ENCODE measurements around the gene COL26A1. TPM values are rescaled to one million over a fixed set of nuclear protein-coding genes. Genes with fewer than 3 reads are reported as not detected.

COL26A1 gene
- total RNA-seq, 2 experiments from 2014 or later = not detected

- Histone ChIP-seq H3K4me3 (ENCODE audit: low read length) (no peak overlapping the region), H3K27ac (ENCODE audit: low read depth in 1 of 2, low read length in 2 of 2) (no peak overlapping the region), H3K9me3 (ENCODE audit: control insufficient read depth in 1 of 2, insufficient read depth in 1 of 2, low read length in 2 of 2) (no peaks in the 10 kb centered on the region), H3K27me3 (ENCODE audit: control insufficient read depth in 1 of 2, insufficient read depth in 2 of 2, low read length in 2 of 2) (peaks cover 4 to 5% of the 10 kb centered on the region in 2 experiments), H3K36me3 (ENCODE audit: insufficient read depth, low read length) (no peaks in the 10 kb centered on the region), H3K4me1 (ENCODE audit: insufficient read depth, low read length) (no peaks in the 10 kb centered on the region)
- ATAC-seq (ENCODE audit: poor library complexity) (no peak), DNase-seq (no peak)
- peaks cover 6% of the 10 kb centered on the region for H3K4me1 Mint-ChIP-seq (ENCODE audit: low read depth)
- H3K9me3 Mint-ChIP-seq = no peaks in the 10 kb centered on the region
- no peak overlapping the region for H3K27ac Mint-ChIP-seq
- no peak for TF ChIP-seq CTCF (IDR thresholded peaks at IDR 0.05)
- POLR2A ChIA-PET = no interaction called here
- no peak overlapping the region for H3K4me3 Mint-ChIP-seq
- CTCF ChIA-PET = no interaction called here
- no peaks in the 10 kb centered on the region for H3K36me3 Mint-ChIP-seq (ENCODE audit: low read depth)
- intact Hi-C loops (cut with DNase I, micrococcal nuclease) = loop anchor here in 1 of 2 experiments (10.0 kb wide), 1 partner anchor 157 kb away; no protein-coding TSS in a partner anchor
- peaks cover 20% of the 10 kb centered on the region for H3K27me3 Mint-ChIP-seq
These were observed 79.2 kb downstream of the COL26A1 start for GRCh38 chr7:101441890-101442289.

DNA sequence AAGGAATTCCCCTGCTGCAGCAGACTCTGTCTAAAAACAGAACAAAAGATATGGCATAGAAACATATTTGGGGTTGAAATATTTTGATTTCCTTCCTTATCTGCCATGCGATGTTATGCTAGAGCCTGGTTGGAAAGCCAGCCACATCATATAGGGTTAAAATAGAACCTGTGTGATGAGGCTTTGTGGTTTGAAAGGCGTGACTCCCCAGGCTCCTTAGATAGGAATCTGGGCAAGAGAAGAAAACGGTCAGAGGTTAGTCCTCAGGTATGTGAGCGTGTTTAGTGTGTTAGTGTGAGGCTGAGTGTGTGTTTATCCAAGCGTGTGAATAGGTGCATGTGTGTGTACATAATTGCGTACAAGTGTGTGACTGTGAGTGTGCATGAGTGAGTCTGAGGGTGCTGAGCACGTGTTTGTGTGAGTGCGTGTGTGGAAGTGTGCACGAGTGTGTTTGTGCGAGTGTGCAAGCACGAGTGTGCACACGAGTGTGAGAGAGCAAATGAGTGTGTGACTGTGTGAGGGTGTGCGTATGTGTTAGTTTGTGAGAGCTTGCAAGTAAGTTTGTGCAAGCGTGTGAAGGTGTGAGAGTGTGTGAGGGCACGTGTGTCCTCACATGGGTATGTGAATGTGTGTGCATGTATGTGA lies 79.9 kb downstream of the COL26A1 start:
- peaks cover 16% of the 10 kb centered on the region for H3K27me3 Mint-ChIP-seq
- Histone ChIP-seq H3K27ac (ENCODE audit: low read depth in 1 of 2, low read length in 2 of 2) (no peak overlapping the region), H3K9me3 (ENCODE audit: control insufficient read depth in 1 of 2, insufficient read depth in 1 of 2, low read length in 2 of 2) (no peaks in the 10 kb centered on the region), H3K36me3 (ENCODE audit: insufficient read depth, low read length) (no peaks in the 10 kb centered on the region), H3K4me1 (ENCODE audit: insufficient read depth, low read length) (no peaks in the 10 kb centered on the region), H3K4me3 (ENCODE audit: low read length) (no peak overlapping the region), H3K27me3 (ENCODE audit: control insufficient read depth in 1 of 2, insufficient read depth in 2 of 2, low read length in 2 of 2) (peaks cover 0 to 3% of the 10 kb centered on the region in 2 experiments)
- ATAC-seq (ENCODE audit: poor library complexity) (no peak), DNase-seq (no peak)
- CTCF ChIA-PET = no interaction called here
- peaks cover 6% of the 10 kb centered on the region for H3K4me1 Mint-ChIP-seq (ENCODE audit: low read depth)
- TF ChIP-seq CTCF (IDR thresholded peaks at IDR 0.05) = no peak
- H3K36me3 Mint-ChIP-seq (ENCODE audit: low read depth) = no peaks in the 10 kb centered on the region
- H3K27ac Mint-ChIP-seq = no peak overlapping the region
- H3K9me3 Mint-ChIP-seq = no peaks in the 10 kb centered on the region
- intact Hi-C loops (cut with DNase I, micrococcal nuclease) = loop anchor here in 1 of 2 experiments (10.0 kb wide), 1 partner anchor 158 kb away; no protein-coding TSS in a partner anchor
- H3K4me3 Mint-ChIP-seq = no peak overlapping the region
- POLR2A ChIA-PET = no interaction called here

DNA sequence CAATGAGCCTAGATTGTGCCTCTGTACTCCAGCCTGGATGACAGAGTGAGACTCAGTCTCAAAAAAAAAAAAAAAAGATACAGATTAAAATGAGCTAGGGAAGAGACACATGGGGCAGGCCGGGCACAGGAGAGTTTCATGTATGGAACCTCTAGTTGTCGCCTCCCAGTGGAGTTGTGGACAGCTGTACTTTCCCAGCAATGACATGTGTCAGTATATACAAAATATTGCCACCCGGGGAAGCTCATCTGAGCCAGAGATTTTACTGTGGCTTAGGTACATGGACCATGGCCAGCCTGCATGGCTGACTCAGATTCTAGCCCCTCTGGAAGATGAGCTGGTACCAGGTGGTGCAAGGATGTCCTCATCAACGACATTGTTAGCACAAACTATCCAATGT lies 87.4 kb downstream of the COL26A1 start:
- Mint-ChIP-seq H3K4me1 (ENCODE audit: low read depth) (no peaks in the 10 kb centered on the region), H3K27ac (no peak overlapping the region), H3K27me3 (no peaks in the 10 kb centered on the region), H3K9me3 (no peaks in the 10 kb centered on the region), H3K4me3 (no peak overlapping the region), H3K36me3 (ENCODE audit: low read depth) (no peaks in the 10 kb centered on the region)
- Histone ChIP-seq H3K27ac (ENCODE audit: low read depth in 1 of 2, low read length in 2 of 2) (no peak overlapping the region), H3K4me3 (ENCODE audit: low read length) (no peak overlapping the region), H3K9me3 (ENCODE audit: control insufficient read depth in 1 of 2, insufficient read depth in 1 of 2, low read length in 2 of 2) (no peaks in the 10 kb centered on the region), H3K4me1 (ENCODE audit: insufficient read depth, low read length) (no peaks in the 10 kb centered on the region), H3K36me3 (ENCODE audit: insufficient read depth, low read length) (no peaks in the 10 kb centered on the region), H3K27me3 (ENCODE audit: control insufficient read depth in 1 of 2, insufficient read depth in 2 of 2, low read length in 2 of 2) (no peaks in the 10 kb centered on the region)
- ChIA-PET CTCF (interaction anchor here (1.3 kb wide), 1 partner anchor 9 kb away, joined by 3 read pairs; no protein-coding TSS in a partner anchor), POLR2A (no interaction called here)
- intact Hi-C loops (cut with DNase I, micrococcal nuclease) = no loop called here
- DNase-seq (no peak), ATAC-seq (ENCODE audit: poor library complexity) (no peak)
- TF ChIP-seq CTCF (IDR thresholded peaks at IDR 0.05) = no peak
